Mesenteric fat pad (tissue), 1 donor: ENCODE data around the gene ADAM29. TPM values are rescaled to one million over a fixed set of nuclear protein-coding genes. Genes with fewer than 3 reads are reported as not detected.
"Not testable (repeated sequence)": the region's sequence is repeated elsewhere in the genome, so short reads cannot be mapped to it uniquely, and the experiment has no call there.

Experiments
- DNase-seq: peaks from one replicate; pipeline ENCODE4 v3.0.0-alpha.2; 2020; ENCODE audit warnings: low spot score
- long read RNA-seq: library from polyadenylated mRNA; unstranded; transcript quantifications from one replicate; pipeline ENCODE4 v2.0.0, GENCODE V29; 2020
- total RNA-seq: library from RNA; stranded (reverse); fragmentation: NEBNext Ultra II Directional; extraction: Animal tissue kit (Norgen Biotek cat#: 25700); gene quantifications from one replicate; pipeline ENCODE4 v1.2.1, GENCODE V29; 2021
- donor health status: DM: yes; HTN: yes; CAD: no.

The ADAM29 gene
- not detected for total RNA-seq
- long read RNA-seq: 0 reads

DNA sequence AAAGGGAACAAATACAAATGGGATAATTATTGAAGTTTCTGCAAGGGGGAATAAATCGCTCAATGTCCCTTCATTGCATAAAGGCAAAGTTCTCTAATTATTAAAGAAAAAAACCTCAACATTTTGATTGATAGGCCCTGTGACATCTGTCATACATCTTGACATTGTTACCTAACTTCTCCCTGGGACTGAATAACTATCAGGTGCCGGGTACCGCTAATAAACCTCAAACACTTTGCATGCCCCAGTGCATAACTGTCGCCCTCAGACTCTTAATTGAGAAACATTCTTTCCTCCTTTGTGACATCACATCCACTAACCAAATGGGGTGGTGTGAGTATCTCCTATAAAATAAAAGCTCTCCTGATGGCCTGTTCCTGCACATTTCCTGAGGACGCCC lies at the start of gene ADAM29:
ADAM29 (plus strand) TSS at position 301 of the 400 bp plus-strand sequence. CDS start 57,168 bp downstream, outside the sequence.
- DNase-seq: no peak

DNA sequence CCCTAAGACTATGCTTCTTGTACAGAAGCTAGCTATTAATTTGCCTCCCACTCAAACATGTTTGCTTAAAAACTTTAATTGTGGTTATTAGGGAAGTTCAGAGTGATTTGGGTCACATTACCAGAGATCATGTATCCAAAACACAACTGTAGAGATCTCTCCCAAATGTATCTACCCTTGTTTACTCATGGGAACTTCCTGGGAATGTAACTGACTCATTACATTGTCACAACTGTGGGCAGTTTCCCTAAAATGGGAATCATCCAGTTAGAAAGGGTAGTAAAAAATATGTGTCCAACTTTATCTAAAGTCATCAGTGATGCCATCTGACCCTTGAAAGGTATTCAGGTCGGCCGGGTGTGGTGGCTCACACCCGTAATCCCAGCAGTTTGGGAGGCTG lies 48.8 kb upstream of the ADAM29 start:
- no peak for DNase-seq

- DNase-seq: no peak
These were observed 47.8 kb upstream of the ADAM29 start for GRCh38 chr4:174870311-174870710.

DNA sequence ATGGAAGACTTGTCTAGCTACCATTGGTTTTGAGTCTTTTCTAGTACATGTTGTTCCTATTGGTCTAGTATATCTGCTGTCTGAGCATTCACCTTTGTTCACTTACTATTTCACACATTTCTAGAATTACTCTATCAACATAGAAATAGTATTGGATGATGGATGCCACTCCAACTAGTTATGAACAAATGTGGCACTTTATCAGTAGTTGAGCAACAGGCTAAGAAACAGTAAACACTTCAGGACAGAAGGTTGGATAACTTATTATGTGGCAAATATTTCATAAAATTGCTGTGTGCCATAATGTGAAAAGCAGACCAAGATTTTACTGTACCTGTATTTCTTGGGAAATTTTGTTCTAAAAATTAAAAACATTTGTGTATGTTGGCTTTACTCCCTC lies 46.8 kb upstream of the ADAM29 start:
- DNase-seq: no peak

GRCh38 chr4:174873146-174873545 lies 45.0 kb upstream of the ADAM29 start:
- DNase-seq: not testable (repeated sequence)

DNA sequence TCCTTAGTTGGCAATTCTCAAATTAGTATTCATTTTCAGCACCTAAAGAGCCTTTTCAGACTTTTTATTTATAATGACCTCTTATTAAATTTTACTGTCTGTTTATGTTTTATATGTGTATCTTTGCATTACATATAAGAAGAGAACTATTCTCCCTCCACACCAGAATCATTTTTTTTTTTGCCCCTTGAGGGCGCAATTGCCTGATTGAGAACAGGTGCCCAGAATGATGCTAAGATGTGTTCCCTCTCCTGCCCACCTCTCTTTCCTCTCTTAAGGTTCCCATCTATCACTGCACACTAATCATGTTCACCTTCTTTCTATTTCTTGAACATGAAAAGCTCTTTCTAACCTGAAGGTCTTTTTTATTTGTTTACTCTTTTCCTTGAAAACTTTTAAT lies 44.2 kb upstream of the ADAM29 start:
- DNase-seq: no peak

DNA sequence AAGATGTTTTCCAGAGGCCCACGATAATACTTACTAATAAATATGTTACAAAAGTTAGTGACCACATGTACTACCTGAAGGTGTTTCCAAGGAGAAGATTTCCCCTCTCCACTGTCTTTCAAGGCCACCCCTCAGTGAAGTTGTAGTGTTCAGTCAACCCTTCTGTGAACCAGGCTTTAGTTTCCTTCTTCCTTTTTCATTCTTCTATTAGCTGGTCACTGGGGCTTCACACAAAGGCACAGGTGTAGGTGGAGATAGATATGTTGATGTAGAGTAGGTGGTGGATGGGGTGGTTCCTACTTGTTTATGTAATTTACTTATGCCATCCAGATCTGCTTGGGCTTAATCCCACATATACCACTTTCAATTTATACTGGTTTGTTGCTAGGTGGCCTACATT lies 43.3 kb upstream of the ADAM29 start:
- no peak for DNase-seq

DNA sequence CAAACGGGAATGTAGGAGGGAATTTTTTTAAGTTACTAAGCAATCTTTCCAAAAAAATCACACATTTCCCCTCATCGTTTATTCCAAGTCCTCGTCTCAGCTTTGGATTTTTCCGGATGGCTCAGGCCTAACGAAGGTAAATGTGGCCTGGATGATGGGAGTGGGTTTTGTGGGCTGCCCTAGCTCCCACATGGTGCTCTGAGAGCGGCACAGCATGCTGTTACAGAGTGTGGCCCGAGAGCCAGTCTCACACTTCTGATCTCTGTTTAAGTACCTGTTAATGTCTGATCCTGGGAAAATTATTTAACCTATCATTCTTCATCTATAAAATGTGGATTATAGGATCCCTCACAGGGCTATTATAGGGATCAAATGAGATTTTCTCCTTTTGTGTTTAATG lies 38.2 kb upstream of the ADAM29 start:
- DNase-seq: no peak

GRCh38 chr4:174882317-174882992 lies 35.7 kb upstream of the ADAM29 start:
- DNase-seq: no peak

DNA sequence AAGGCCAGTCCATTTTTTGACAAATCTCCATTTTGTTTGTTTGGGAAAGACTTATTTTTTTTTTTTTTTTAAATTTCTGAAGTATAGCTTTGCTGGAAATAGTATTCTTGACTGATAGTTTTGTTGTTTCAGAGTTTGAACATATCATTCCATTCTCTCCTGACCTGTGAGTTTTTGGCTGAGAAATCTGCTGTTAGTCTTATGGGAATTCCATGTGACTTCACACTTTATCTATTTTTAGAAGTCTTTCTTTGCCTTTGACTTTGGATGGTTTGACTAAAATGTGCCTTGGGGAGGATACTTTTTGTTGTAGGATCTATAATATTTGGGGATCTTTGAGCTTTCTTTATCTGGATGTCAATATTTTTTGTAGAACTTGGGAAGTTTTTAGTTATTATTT lies 10.7 kb upstream of the ADAM29 start:
- DNase-seq: no peak

DNA sequence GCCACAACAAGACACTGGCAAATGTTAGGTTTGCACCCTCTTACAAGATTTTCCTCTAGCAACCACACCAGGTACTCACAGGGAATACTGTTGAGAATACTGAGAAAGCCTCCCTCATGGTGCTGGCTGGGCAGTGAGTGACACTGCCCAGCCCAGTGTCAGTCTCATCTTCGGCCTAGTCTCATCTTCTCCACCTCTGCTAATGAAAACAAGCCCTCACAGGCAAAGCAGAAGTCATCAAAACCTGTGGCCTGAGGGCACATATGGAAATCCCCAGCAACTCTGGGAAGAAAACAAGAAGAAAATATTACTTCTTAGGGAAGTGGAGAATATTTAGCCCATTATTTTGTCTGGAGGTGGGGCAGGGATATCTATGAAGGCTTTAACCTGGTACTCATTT lies 7.9 kb upstream of the ADAM29 start:
- no peak for DNase-seq

DNA sequence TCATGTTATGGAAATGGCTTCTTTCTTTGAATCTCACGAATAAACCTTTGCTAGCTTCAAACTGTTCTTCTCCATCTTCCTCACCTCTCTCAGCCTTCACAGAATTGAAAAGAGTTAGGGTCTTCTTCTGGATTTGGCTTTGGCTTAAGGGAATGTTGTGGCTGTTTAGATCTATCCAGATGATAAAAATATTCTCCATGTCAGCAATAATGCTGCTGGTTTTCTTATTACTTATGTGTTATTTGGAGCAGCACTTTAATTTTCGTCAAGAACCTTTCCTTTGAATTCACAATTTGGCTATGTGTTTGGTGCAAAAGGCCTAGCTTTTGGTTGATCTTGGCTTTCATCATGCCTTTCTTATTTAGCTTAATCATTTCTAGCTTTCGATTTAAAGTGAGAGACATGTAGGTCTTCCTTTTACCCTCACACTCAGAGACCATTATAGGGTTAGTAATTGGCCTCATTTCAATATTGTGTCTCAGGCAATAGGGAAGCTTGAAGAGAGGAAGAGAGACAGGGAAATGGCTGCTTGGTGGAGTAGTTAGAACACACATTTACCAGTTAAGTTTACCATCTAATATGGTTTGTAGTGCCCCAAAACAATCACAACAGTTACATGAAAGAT lies 5.1 kb upstream of the ADAM29 start:
- DNase-seq: no peak

- DNase-seq: no peak
These were observed 1.8 kb downstream of the ADAM29 start for GRCh38 chr4:174919886-174920423.

- DNase-seq: no peak
These were observed 8.8 kb downstream of the ADAM29 start for GRCh38 chr4:174926958-174927357.

- no peak for DNase-seq
These were observed 10.0 kb downstream of the ADAM29 start for GRCh38 chr4:174928174-174928573.

- no peak for DNase-seq
These were observed 10.6 kb downstream of the ADAM29 start for GRCh38 chr4:174928575-174929253.

GRCh38 chr4:174929346-174929745 lies 11.2 kb downstream of the ADAM29 start:
- no peak for DNase-seq

- DNase-seq: no peak
These were observed 12.7 kb downstream of the ADAM29 start for GRCh38 chr4:174930895-174931294.

DNA sequence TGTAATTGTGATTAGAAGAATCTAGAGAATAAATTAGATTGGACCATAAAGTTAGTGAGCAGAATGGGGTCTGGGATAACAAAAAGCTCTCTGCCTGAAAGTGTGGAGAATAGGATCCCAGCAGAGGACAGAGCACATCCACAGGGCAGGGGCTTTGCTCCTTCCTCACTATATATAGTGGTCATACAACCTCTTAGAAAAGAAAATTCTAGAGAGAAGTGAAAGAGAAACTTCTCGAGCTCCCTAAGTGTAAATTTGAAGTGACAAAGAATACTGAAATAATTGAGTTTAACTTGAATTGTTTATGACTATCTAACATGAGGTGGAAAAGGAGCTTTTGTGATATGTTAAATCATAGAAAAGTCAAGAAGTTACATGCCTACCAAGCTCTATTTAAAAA lies 14.9 kb downstream of the ADAM29 start:
- no peak for DNase-seq

- no peak for DNase-seq
These were observed 16.2 kb downstream of the ADAM29 start for GRCh38 chr4:174934360-174934759.

- no peak for DNase-seq
These were observed 17.4 kb downstream of the ADAM29 start for GRCh38 chr4:174935607-174936006.

GRCh38 chr4:174940002-174940401 lies 21.8 kb downstream of the ADAM29 start:
- no peak for DNase-seq
